Psoas muscle (tissue), 8 donors: ENCODE measurements around the gene PAFAH2. TPM values are rescaled to one million over a fixed set of nuclear protein-coding genes. Genes with fewer than 3 reads are reported as not detected.

Experiments
- ATAC-seq, 4 donors: fragments of 200-7000 bp; cut with Tn5 transposase; one replicate each; pipeline ENCODE4 v1.9.1; 2020; ENCODE audit warnings: moderate library complexity in 3 of 4, mild to moderate bottlenecking in 2 of 4
- DNase-seq, 2 donors: peaks; one replicate each; pipeline ENCODE4 v3.0.0-alpha.2; 2020
- H3K27ac ChIP-seq: fragments of 200-600 bp; one replicate; pipeline ENCODE4 v1.8.0; 2022
- H3K27me3 ChIP-seq, 3 donors: fragments of 200-600 bp in 1 of 3; one replicate each; pipeline versions ENCODE4 v1.6.1 to v1.8.0; 2013 to 2022; ENCODE audit warnings: low read length in 2 of 3, mild to moderate bottlenecking in 2 of 3, moderate library complexity in 1 of 3; ENCODE audit not compliant: insufficient read depth in 3 of 3
- H3K36me3 ChIP-seq, 2 donors: fragments of 200-600 bp in 1 of 2; one replicate each; pipeline versions ENCODE4 v1.6.1 to v1.8.0; 2013 to 2022; ENCODE audit warnings: low read depth in 1 of 2, mild to moderate bottlenecking in 1 of 2, moderate library complexity in 1 of 2; ENCODE audit not compliant: insufficient read depth in 1 of 2
- H3K4me1 ChIP-seq: fragments of 200-600 bp; one replicate; pipeline ENCODE4 v1.8.0; 2022
- H3K4me3 ChIP-seq: fragments of 200-600 bp; one replicate; pipeline ENCODE4 v1.8.0; 2022; ENCODE audit warnings: mild to moderate bottlenecking
- H3K9me3 ChIP-seq: fragments of 200-600 bp; one replicate; pipeline ENCODE4 v1.8.0; 2022
- CTCF ChIP-seq: fragments of 200-600 bp; IDR thresholded peaks from one replicate; pipeline ENCODE4 v1.8.0; 2022; ENCODE audit warnings: antibody characterized with exemption
- WGBS, 3 donors: extraction: QIAGEN DNeasy Blood & Tissue Kit; methylation state at CpG; one replicate each; pipeline versions ENCODE4 v1.1.6 to v1.1.7; 2013; 5-methylcytosine and 5-hydroxymethylcytosine counted together
- intact Hi-C, 2 donors: fragments of 100-400 bp; cut with DNase I; formaldehyde crosslinking; loops; one replicate each; pipeline versions ENCODE4 v1.11.0 to v1.14.2; 2022
- polyA plus RNA-seq, 3 donors: library from polyadenylated mRNA; stranded (reverse); fragments of 200-250 nt; gene quantifications; one replicate each; pipeline ENCODE4 v1.2.3, GENCODE V29; 2013
- total RNA-seq, 4 donors: library from RNA; stranded (reverse); fragmentation: NEBNext Ultra II Directional in 2 of 4; extraction: Animal tissue kit (Norgen Biotek cat#: 25700) in 2 of 4; gene quantifications; one replicate each; pipeline versions ENCODE4 v1.2.1 to v1.2.4, GENCODE V29; 2021 to 2023
- donor health status: healthy with polysubstance abuse.
- donor health status: DM: no; HTN: no; CAD: no; lungs with moderate emphysema.
- donor health status: Bipolar disorder and iron deficiency.
- donor health status: healthy.
- donor health status: DM: yes; HTN: yes; CAD: no.
- donor health status: DM: no; HTN: no; CAD: no.
- donor health status: DM: no; HTN: no; CAD: no.
- donor health status: DM: yes; HTN: yes; CAD: no.

PAFAH2 gene
- total and polyA plus RNA-seq, 7 donors: 5.1 to 30.1 (median 11.3) TPM

GRCh38 chr1:26012864-26013263, 15.0 kb upstream of the PAFAH2 start:
- no peak for TF ChIP-seq CTCF
- Histone ChIP-seq H3K4me3 (no peak overlapping the region), H3K4me1 (peaks cover 14% of the 10 kb centered on the region), H3K9me3 (no peaks in the 10 kb centered on the region), H3K36me3 (peaks cover 0 to 6% of the 10 kb centered on the region in 2 donors), H3K27me3 (no peaks in the 10 kb centered on the region), H3K27ac (no peak overlapping the region)
- no peak for DNase-seq
- ATAC-seq: no peak
- intact Hi-C loops: no loop called here
- WGBS, 3 donors: 66 to 75% (median 73%) methylated on average over 3 of the region's 3 CpGs

GRCh38 chr1:26010825-26011224, 13.0 kb upstream of the PAFAH2 start:
- TF ChIP-seq CTCF: no peak
- no peak for ATAC-seq
- 73 to 83% (median 78%) methylated on average over 3 of the region's 3 CpGs for WGBS, 3 donors
- H3K9me3 ChIP-seq: no peaks in the 10 kb centered on the region
- H3K27me3 ChIP-seq: no peaks in the 10 kb centered on the region
- no peak overlapping the region for H3K27ac ChIP-seq
- H3K4me3 ChIP-seq: no peak overlapping the region
- no peaks in the 10 kb centered on the region for H3K4me1 ChIP-seq
- DNase-seq: no peak
- H3K36me3 ChIP-seq: peaks cover 0 to 6% of the 10 kb centered on the region in 2 donors
- intact Hi-C loops: no loop called here

GRCh38 chr1:26009796-26010447, 12.1 kb upstream of the PAFAH2 start:
- Histone ChIP-seq H3K36me3 (no peaks in the 10 kb centered on the region), H3K9me3 (no peaks in the 10 kb centered on the region), H3K4me3 (no peak overlapping the region), H3K4me1 (no peaks in the 10 kb centered on the region), H3K27ac (no peak overlapping the region), H3K27me3 (no peaks in the 10 kb centered on the region)
- intact Hi-C loops: no loop called here
- 71 to 82% (median 78%) methylated on average over 6 of the region's 6 CpGs for WGBS, 3 donors
- no peak for DNase-seq
- ATAC-seq: no peak
- TF ChIP-seq CTCF: no peak

GRCh38 chr1:26006710-26007109, 8.8 kb upstream of the PAFAH2 start:
- Histone ChIP-seq H3K9me3 (no peaks in the 10 kb centered on the region), H3K4me1 (no peaks in the 10 kb centered on the region), H3K27me3 (no peaks in the 10 kb centered on the region), H3K27ac (no peak overlapping the region), H3K4me3 (no peak overlapping the region), H3K36me3 (no peaks in the 10 kb centered on the region)
- 88 to 92% (median 89%) methylated on average over 16 of the region's 16 CpGs for WGBS, 3 donors
- ATAC-seq (no peak), DNase-seq (no peak)
- TF ChIP-seq CTCF: no peak
- intact Hi-C loops: no loop called here
